Endodermal cell (in vitro differentiated cells): ENCODE results near the gene CFAP65. TPM values are rescaled to one million over a fixed set of nuclear protein-coding genes. Genes with fewer than 3 reads are reported as not detected.

Experiments
- DNase-seq: peaks from one replicate; pipeline ENCODE4 v3.0.0-alpha.2; 2017
- H3K27ac ChIP-seq: 2 replicates; pipeline ENCODE4 v1.5.1; 2013; ENCODE audit warnings: mild to moderate bottlenecking, low read depth, low read length, moderate library complexity
- H3K27me3 ChIP-seq: 2 replicates; pipeline ENCODE4 v1.6.1; 2013; ENCODE audit warnings: mild to moderate bottlenecking, low read length, moderate library complexity; ENCODE audit not compliant: insufficient read depth, control insufficient read depth, poor library complexity, severe bottlenecking
- H3K36me3 ChIP-seq: 2 replicates; pipeline ENCODE4 v1.7.0; 2013; ENCODE audit warnings: mild to moderate bottlenecking, low read length, moderate library complexity; ENCODE audit not compliant: control insufficient read depth, insufficient read depth
- H3K4me1 ChIP-seq: one replicate; pipeline ENCODE4 v1.7.0; 2013; ENCODE audit warnings: low read length; ENCODE audit not compliant: control insufficient read depth, insufficient read depth
- H3K4me3 ChIP-seq: 2 replicates; pipeline ENCODE4 v1.5.1; 2013; ENCODE audit warnings: mild to moderate bottlenecking, low read length, moderate library complexity
- H3K9ac ChIP-seq: 2 replicates; pipeline ENCODE4 v1.6.1; 2013; ENCODE audit warnings: mild to moderate bottlenecking, low read length, moderate library complexity; ENCODE audit not compliant: poor library complexity, severe bottlenecking; ENCODE audit errors: extremely low read depth
- H3K9me3 ChIP-seq: 2 replicates; pipeline ENCODE4 v1.6.1; 2013; ENCODE audit warnings: mild to moderate bottlenecking, low read length, moderate library complexity; ENCODE audit not compliant: control insufficient read depth
- H3K27ac Mint-ChIP-seq: 2 replicates; pipeline ENCODE4 v1.8.0; 2020; ENCODE audit warnings: mixed read lengths
- H3K27me3 Mint-ChIP-seq: 2 replicates; pipeline ENCODE4 v1.8.0; 2021; ENCODE audit warnings: mild to moderate bottlenecking, mixed read lengths; ENCODE audit not compliant: insufficient read depth
- H3K36me3 Mint-ChIP-seq: 2 replicates; pipeline ENCODE4 v1.8.0; 2020; ENCODE audit warnings: low read depth, mixed read lengths
- H3K4me1 Mint-ChIP-seq: 2 replicates; pipeline ENCODE4 v1.8.0; 2020; ENCODE audit warnings: mixed read lengths
- H3K4me3 Mint-ChIP-seq: 2 replicates; pipeline ENCODE4 v1.8.0; 2020; ENCODE audit warnings: mild to moderate bottlenecking, moderate library complexity, mixed read lengths
- H3K9me3 Mint-ChIP-seq: 2 replicates; pipeline ENCODE4 v1.8.0; 2020; ENCODE audit warnings: mild to moderate bottlenecking, mixed read lengths
- WGBS, 2 experiments: methylation state at CpG; one replicate each; pipeline versions ENCODE4 v1.1.5 to v1.1.7; 2013; ENCODE audit warnings: missing lambda C conversion rate in 2 of 2, mixed read lengths in 1 of 2; ENCODE audit not compliant: insufficient coverage in 1 of 2, insufficient read length in 1 of 2; 5-methylcytosine and 5-hydroxymethylcytosine counted together
- total RNA-seq, 2 donors: library from RNA; stranded (reverse); fragmentation: NEBNext Ultra II Directional in 1 of 2; extraction: Animal tissue kit (Norgen Biotek cat#: 25700) in 1 of 2; gene quantifications; 2 replicates in 1 of 2; 3 replicates in 1 of 2; pipeline ENCODE4 v1.2.1, GENCODE V29; 2021
- TF ChIP-seq, protein P1 (sequence below): fragments of 200-600 bp; sonication (generic); conservative IDR thresholded peaks from 2 replicates; pipeline ENCODE4 v1.5.0; 2021; ENCODE audit warnings: antibody characterized with exemption, mild to moderate bottlenecking

Gene CFAP65
- total RNA-seq, 2 donors from 2014 or later, result 0.84 to 1.5 TPM

DNA sequence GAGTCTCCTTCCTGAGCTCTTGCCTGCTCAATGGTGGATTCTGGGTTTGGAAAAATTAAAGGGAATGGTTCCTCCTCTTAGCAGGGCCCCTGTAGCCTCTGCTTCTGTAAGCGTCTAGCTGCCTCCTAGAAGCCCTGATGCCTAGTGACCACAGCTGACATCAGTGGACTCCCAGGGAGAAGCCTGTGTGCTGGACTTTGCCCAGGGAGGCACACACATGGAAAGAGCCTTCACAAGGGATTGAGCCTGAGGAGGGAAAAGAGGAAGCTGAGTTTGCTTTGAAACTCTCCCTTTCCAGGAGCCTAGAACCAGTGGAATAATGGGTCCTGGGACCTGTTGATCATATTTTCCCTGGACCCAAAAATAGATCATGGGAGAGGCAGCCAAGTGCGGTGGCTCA lies 1.4 kb upstream of the CFAP65 start:
- Mint-ChIP-seq H3K4me3 (no peak overlapping the region), H3K36me3 (no peaks in the 10 kb centered on the region), H3K27me3 (peaks cover 69% of the 10 kb centered on the region), H3K4me1 (peaks cover 3% of the 10 kb centered on the region), H3K27ac (no peak overlapping the region), H3K9me3 (no peaks in the 10 kb centered on the region)
- Histone ChIP-seq H3K36me3 (no peaks in the 10 kb centered on the region), H3K27me3 (peaks cover 68% of the 10 kb centered on the region), H3K4me3 (no peak overlapping the region), H3K4me1 (no peaks in the 10 kb centered on the region), H3K9ac (no peak overlapping the region), H3K27ac (no peak overlapping the region), H3K9me3 (no peaks in the 10 kb centered on the region)
- DNase-seq, result no peak
- WGBS, 2 experiments, result 65 to 75% methylated on average over 2 of the region's 2 CpGs
- TF ChIP-seq, protein P1, sequence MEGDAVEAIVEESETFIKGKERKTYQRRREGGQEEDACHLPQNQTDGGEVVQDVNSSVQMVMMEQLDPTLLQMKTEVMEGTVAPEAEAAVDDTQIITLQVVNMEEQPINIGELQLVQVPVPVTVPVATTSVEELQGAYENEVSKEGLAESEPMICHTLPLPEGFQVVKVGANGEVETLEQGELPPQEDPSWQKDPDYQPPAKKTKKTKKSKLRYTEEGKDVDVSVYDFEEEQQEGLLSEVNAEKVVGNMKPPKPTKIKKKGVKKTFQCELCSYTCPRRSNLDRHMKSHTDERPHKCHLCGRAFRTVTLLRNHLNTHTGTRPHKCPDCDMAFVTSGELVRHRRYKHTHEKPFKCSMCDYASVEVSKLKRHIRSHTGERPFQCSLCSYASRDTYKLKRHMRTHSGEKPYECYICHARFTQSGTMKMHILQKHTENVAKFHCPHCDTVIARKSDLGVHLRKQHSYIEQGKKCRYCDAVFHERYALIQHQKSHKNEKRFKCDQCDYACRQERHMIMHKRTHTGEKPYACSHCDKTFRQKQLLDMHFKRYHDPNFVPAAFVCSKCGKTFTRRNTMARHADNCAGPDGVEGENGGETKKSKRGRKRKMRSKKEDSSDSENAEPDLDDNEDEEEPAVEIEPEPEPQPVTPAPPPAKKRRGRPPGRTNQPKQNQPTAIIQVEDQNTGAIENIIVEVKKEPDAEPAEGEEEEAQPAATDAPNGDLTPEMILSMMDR, result no peak

DNA sequence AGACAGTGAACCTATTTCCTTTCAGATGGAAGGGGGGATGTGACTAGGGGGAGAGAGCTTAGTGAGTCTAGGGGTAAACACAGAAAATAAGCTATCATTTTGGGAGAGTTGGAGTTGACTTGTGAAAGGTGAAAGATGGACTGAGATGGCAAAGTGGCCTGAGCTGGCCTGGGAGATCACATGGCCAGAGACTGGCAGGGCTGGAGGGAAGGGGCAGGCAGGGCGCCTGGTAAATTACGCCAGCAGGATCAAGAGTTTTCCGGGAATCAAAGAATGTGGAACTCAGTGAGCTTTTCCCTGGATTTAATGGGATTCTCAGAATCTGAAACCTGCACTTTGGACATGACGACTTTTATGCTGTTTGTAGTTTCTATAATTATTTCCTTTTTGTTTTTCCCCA lies 841 bp upstream of the CFAP65 start:
- H3K9me3 ChIP-seq, result no peaks in the 10 kb centered on the region
- peaks cover 68% of the 10 kb centered on the region for H3K27me3 ChIP-seq
- H3K4me1 Mint-ChIP-seq, result peaks cover 3% of the 10 kb centered on the region
- H3K27ac ChIP-seq, result no peak overlapping the region
- peaks cover 69% of the 10 kb centered on the region for H3K27me3 Mint-ChIP-seq
- TF ChIP-seq, protein P1, result no peak
- H3K4me3 ChIP-seq, result no peak overlapping the region
- H3K36me3 ChIP-seq, result no peaks in the 10 kb centered on the region
- no peaks in the 10 kb centered on the region for H3K4me1 ChIP-seq
- no peaks in the 10 kb centered on the region for H3K9me3 Mint-ChIP-seq
- no peak overlapping the region for H3K27ac Mint-ChIP-seq
- H3K36me3 Mint-ChIP-seq, result no peaks in the 10 kb centered on the region
- H3K4me3 Mint-ChIP-seq, result no peak overlapping the region
- WGBS, 2 experiments, result 80 to 89% methylated on average over 3 to 4 of the region's 4 CpGs
- no peak overlapping the region for H3K9ac ChIP-seq
- no peak for DNase-seq

DNA sequence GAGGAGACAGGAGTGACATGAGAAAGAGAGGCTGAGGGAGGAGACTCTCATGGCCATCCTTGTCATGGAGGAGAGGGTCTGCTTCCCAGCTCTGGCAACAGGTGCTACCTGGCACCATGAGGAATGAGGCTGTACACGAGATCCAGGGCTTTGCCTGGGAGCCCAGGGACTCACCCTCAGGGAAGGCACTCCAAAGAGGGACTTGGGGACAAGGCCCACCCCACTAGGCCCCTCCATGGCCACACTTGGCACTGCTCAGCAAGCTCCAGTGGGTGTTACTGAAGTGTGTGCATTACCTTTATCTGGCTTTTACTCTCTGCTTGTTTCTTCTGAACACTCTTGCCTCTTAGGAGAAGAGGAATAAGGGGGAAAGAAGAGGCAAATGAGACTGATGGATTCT lies 2.7 kb downstream of the CFAP65 start:
- no peaks in the 10 kb centered on the region for H3K9me3 ChIP-seq
- Mint-ChIP-seq H3K4me1 (peaks cover 3% of the 10 kb centered on the region), H3K9me3 (no peaks in the 10 kb centered on the region), H3K27me3 (peaks cover 76% of the 10 kb centered on the region), H3K27ac (no peak overlapping the region), H3K4me3 (no peak overlapping the region), H3K36me3 (no peaks in the 10 kb centered on the region)
- WGBS, 2 experiments, result 0 to 3% methylated on average over 1 of the region's 1 CpG
- H3K9ac ChIP-seq, result no peak overlapping the region
- H3K27me3 ChIP-seq, result peaks cover 84% of the 10 kb centered on the region
- H3K4me1 ChIP-seq, result no peaks in the 10 kb centered on the region
- no peaks in the 10 kb centered on the region for H3K36me3 ChIP-seq
- no peak overlapping the region for H3K27ac ChIP-seq
- no peak overlapping the region for H3K4me3 ChIP-seq
- no peak for DNase-seq
- TF ChIP-seq, protein P1, result no peak
